GOT3 (cell line): Measurements from ENCODE around the gene SIRPA.

ENCODE experiments used
- DNase-seq: peaks from one replicate; lab custom pipeline; 2025; ENCODE audit warnings: mixed read lengths; lab: John Stamatoyannopoulos, UW

Gene SIRPA

GRCh38 chr20:1888796-1889463 lies 6.3 kb upstream of the SIRPA start:
- DNase-seq, result no peak

- no peak for DNase-seq
Measured at GRCh38 chr20:1890469-1891262, 4.5 kb upstream of the SIRPA start.

- DNase-seq, result no peak
Measured at GRCh38 chr20:1891263-1892118, 3.7 kb upstream of the SIRPA start.

- DNase-seq, result no peak
Measured at GRCh38 chr20:1892119-1892385, 3.2 kb upstream of the SIRPA start.

GRCh38 chr20:1893721-1894470 lies 1.3 kb upstream of the SIRPA start:
- no peak for DNase-seq

- no peak for DNase-seq
Measured at GRCh38 chr20:1894471-1894950, 696 bp upstream of the SIRPA start.

- DNase-seq, result no peak
Measured at GRCh38 chr20:1895674-1896483, 672 bp downstream of the SIRPA start.

GRCh38 chr20:1896484-1897258 lies 1.5 kb downstream of the SIRPA start:
- DNase-seq, result no peak

GRCh38 chr20:1897541-1897940 lies 2.3 kb downstream of the SIRPA start:
- no peak for DNase-seq

- no peak for DNase-seq
Measured at GRCh38 chr20:1897965-1898464, 2.8 kb downstream of the SIRPA start.

GRCh38 chr20:1898482-1899240 lies 3.5 kb downstream of the SIRPA start:
- DNase-seq, result no peak

GRCh38 chr20:1899241-1899525 lies 4.0 kb downstream of the SIRPA start:
- no peak for DNase-seq

GRCh38 chr20:1900321-1900801 lies 5.2 kb downstream of the SIRPA start:
- no peak for DNase-seq

- no peak for DNase-seq
Measured at GRCh38 chr20:1901704-1902103, 6.5 kb downstream of the SIRPA start.

GRCh38 chr20:1902188-1902587 lies 7.0 kb downstream of the SIRPA start:
- no peak for DNase-seq

- DNase-seq, result no peak
Measured at GRCh38 chr20:1904135-1904534, 8.9 kb downstream of the SIRPA start.

GRCh38 chr20:1905009-1905408 lies 9.8 kb downstream of the SIRPA start:
- no peak for DNase-seq

- DNase-seq, result no peak
Measured at GRCh38 chr20:1905693-1906092, 10.5 kb downstream of the SIRPA start.

- no peak for DNase-seq
Measured at GRCh38 chr20:1906361-1907051, 11.3 kb downstream of the SIRPA start.
